ENCODE measurements around the gene EPHX1. TPM values are rescaled to one million over a fixed set of nuclear protein-coding genes. Genes with fewer than 3 reads are reported as not detected.
"Not testable (repeated sequence)": the region's sequence is repeated elsewhere in the genome, so short reads cannot be mapped to it uniquely, and the experiment has no call there.

The EPHX1 gene
- total RNA-seq, 1 donor from 2014 or later = 39.2 TPM

- DNase-seq (ENCODE audit: low spot score) = no peak
- intact Hi-C loops (cut with DNase I) = no loop called here
These were observed 76.5 kb downstream of the EPHX1 start for GRCh38 chr1:225886159-225887029.

- intact Hi-C loops (cut with DNase I) = no loop called here
- DNase-seq (ENCODE audit: low spot score) = no peak
These were observed 77.0 kb downstream of the EPHX1 start for GRCh38 chr1:225887030-225887314.

GRCh38 chr1:225887554-225888288 is 77.8 kb downstream of the EPHX1 start:
- DNase-seq (ENCODE audit: low spot score); intact Hi-C loops (cut with DNase I): not testable (repeated sequence)

- intact Hi-C loops (cut with DNase I) = no loop called here
- DNase-seq (ENCODE audit: low spot score) = no peak
These were observed 78.5 kb downstream of the EPHX1 start for GRCh38 chr1:225888289-225888897.

GRCh38 chr1:225888898-225889601 is 79.1 kb downstream of the EPHX1 start, which contains the start of gene LEFTY1:
Gene LEFTY1 (minus strand): TSS chr1:225889146. CDS start chr1:225889066, 80 bp downstream.
- intact Hi-C loops (cut with DNase I) = no loop called here
- DNase-seq (ENCODE audit: low spot score) = no peak

GRCh38 chr1:225889743-225890142 is 79.8 kb downstream of the EPHX1 start:
- intact Hi-C loops (cut with DNase I) = no loop called here

GRCh38 chr1:225890346-225891228 is 80.7 kb downstream of the EPHX1 start:
- no peak for DNase-seq (ENCODE audit: low spot score)
- intact Hi-C loops (cut with DNase I) = no loop called here

More at GRCh38 chr1:225889743-225890142, 79.8 kb downstream of the EPHX1 start:
- no peak for DNase-seq (ENCODE audit: low spot score)

GRCh38 chr1:225891229-225891972 is 81.5 kb downstream of the EPHX1 start:
- intact Hi-C loops (cut with DNase I) = no loop called here
- DNase-seq (ENCODE audit: low spot score) = no peak

- DNase-seq (ENCODE audit: low spot score) = no peak
- intact Hi-C loops (cut with DNase I) = no loop called here
These were observed 82.4 kb downstream of the EPHX1 start for GRCh38 chr1:225892307-225892706.

Other genes with a start within 250 kb of the EPHX1 start
- 195 TPM for gene ENAH, start 157.0 kb upstream of the EPHX1 start, total RNA-seq
- gene SRP9, start 32.3 kb upstream of the EPHX1 start, total RNA-seq = 182 TPM
- 21.4 TPM for gene TMEM63A, start 72.3 kb downstream of the EPHX1 start, total RNA-seq
- not detected for gene LEFTY1, start 79.0 kb downstream of the EPHX1 start, total RNA-seq
- gene PYCR2, start 114.1 kb downstream of the EPHX1 start, total RNA-seq = 68.6 TPM
- 0.65 TPM for gene LEFTY2, start 131.1 kb downstream of the EPHX1 start, total RNA-seq
- 14.6 TPM for gene SDE2, start 189.2 kb downstream of the EPHX1 start, total RNA-seq